Measurements from ENCODE around the gene PDSS2.

The PDSS2 gene, protein sequence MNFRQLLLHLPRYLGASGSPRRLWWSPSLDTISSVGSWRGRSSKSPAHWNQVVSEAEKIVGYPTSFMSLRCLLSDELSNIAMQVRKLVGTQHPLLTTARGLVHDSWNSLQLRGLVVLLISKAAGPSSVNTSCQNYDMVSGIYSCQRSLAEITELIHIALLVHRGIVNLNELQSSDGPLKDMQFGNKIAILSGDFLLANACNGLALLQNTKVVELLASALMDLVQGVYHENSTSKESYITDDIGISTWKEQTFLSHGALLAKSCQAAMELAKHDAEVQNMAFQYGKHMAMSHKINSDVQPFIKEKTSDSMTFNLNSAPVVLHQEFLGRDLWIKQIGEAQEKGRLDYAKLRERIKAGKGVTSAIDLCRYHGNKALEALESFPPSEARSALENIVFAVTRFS

DNA sequence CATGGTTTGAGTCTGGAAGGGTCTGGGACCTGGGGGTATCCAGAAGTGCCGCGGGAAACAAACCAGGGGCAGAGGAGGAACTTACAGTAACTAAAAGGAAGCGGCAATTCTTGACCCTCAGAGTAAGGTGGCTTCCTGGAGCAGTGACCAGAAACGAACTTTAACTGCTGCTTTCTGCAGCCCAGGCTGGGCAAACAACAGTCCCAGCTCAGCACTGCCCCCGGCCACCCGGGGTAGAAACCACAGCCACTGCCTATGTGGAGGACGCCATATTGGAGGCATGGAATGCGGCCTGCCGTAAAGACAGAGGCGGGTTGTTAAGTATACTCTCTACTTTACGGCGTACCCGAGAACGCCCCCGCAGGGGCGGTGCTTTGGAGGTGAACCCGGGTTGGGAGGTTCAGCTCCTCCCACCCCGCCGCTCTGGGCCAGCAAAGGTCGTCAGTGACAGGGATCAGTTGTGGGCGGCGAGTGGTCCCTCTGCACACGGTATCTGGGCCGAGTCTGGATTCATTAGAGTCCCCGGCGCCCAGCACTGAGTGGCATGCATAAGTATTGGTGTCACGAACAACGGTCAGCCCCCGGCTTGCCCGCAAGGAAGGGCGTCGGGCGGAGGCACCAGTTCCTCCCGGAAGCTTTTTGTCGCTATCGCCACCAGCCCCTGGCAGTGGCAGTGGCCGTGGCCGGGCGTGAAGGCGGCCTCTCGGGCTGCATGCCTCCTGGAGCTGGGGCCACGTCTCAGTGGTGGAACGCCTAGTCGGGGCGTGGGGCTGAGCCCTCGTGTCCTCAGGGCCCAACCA is at the start of gene PDSS2:
Gene PDSS2 (minus strand): TSS at position 282 of the 800 bp plus-strand sequence. CDS start 279 bp downstream, at position 3.
- TF ChIP-seq, protein P1, sequence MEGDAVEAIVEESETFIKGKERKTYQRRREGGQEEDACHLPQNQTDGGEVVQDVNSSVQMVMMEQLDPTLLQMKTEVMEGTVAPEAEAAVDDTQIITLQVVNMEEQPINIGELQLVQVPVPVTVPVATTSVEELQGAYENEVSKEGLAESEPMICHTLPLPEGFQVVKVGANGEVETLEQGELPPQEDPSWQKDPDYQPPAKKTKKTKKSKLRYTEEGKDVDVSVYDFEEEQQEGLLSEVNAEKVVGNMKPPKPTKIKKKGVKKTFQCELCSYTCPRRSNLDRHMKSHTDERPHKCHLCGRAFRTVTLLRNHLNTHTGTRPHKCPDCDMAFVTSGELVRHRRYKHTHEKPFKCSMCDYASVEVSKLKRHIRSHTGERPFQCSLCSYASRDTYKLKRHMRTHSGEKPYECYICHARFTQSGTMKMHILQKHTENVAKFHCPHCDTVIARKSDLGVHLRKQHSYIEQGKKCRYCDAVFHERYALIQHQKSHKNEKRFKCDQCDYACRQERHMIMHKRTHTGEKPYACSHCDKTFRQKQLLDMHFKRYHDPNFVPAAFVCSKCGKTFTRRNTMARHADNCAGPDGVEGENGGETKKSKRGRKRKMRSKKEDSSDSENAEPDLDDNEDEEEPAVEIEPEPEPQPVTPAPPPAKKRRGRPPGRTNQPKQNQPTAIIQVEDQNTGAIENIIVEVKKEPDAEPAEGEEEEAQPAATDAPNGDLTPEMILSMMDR (IDR thresholded peaks at IDR 0.05) = peak; percentile 60

DNA sequence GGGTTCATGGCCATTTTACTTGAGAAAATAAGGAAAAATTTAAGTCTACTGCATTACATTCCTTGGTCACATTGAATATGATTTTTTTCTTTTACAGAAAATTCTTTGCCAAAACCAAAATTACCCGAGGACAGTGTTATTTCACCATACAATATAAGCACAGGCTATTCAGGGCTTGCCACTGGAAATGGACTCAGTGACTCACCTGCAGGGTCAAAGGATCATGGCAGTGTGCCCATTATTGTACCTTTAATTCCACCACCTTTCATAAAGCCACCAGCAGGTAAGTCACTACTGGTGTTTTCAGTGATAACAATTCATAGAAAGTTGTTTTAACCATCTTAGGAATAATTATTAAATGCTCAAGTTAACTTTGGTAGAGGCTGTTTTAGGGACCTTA is 46.8 kb upstream of the PDSS2 start:
- TF ChIP-seq, protein P1 (IDR thresholded peaks at IDR 0.05) = no peak

DNA sequence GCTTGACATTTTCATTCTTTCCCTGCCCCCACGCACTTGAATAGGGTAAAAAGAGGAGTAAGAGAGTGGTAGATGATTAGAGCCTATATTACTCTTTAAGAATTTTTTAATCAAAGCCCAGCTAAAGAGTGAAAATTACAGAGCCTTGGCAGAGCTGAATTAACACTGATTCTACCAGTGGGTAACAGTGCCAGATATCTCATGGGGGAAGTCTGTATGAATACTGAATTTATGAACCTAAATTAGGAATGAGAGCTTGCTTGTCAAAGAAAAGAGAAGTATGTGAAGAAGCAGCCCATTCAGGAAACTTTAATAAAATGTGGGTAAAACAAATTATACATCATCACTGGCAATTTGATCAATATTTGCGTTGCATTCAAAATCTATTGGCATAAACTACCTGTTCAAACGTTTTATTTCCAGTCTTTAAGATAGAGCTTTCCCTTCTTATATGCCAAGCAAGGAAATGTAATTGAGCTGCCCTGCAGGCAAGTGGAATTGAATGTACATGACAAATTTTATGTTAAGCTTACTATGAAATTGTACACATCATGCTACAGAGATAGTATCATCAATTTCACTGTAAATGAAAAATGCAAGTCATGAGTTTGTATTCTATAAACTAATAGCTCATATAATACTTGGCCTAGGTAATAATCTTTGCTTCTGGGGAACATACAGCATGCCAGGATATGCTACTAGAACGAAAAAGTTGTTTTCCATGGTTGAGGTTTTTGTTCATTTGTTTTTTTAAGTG is 45.1 kb upstream of the PDSS2 start:
- TF ChIP-seq, protein P1 (IDR thresholded peaks at IDR 0.05) = no peak

DNA sequence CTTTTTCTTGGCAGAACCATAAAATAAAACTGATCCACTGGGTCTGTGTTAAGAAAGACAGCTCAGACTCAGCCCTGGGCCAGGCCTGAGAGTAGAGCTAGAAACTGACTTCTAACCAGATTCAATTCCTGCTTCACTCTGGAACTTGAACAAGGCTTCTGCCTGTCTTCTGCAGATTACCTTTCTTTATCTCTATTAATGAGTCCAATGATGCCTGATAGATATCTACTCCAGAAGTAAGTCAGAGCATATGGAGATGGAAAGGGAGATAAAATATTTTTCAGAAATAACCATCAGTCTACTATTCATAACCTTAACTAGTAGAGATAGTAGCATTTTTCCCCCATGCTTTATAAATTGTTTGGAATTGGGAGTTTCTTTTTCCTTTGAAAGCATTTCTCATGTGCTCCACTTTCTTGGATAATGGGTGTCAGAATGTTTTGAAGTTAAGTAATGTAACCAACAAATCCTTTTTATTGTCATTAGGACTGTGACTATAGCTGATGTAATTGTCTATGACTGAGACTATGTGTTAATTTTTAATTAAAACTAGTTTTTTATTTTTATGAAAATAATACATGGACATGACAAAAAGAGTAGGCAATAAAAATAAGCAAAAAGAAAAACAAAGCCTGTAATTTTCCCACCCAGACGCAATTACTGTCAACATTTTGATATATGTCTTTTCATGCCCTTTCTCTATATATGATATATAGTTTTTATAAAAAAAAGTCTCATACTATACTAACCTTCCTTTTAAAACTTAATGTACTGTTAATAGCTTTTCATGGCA is 37.7 kb upstream of the PDSS2 start:
- TF ChIP-seq, protein P1 (IDR thresholded peaks at IDR 0.05) = no peak

DNA sequence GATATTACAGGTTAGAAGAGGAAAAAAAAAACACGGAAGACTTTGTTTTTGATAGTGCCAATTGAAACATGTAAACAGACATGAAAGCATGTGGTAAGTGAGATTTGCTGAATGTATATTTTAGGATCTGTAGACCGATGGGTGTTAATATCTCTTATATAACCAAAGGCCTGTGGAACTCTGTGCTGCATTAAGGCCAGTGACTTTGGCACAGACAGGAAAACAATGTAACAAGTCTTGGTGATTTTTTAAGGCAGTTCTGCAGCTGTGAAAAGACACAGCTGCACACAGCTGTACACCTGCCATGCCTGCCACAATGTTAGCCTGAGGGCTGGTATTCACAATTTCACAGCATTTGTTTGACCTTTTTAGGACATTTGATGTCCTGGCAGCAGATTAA is 36.6 kb upstream of the PDSS2 start:
- TF ChIP-seq, protein P1 (IDR thresholded peaks at IDR 0.05) = no peak

DNA sequence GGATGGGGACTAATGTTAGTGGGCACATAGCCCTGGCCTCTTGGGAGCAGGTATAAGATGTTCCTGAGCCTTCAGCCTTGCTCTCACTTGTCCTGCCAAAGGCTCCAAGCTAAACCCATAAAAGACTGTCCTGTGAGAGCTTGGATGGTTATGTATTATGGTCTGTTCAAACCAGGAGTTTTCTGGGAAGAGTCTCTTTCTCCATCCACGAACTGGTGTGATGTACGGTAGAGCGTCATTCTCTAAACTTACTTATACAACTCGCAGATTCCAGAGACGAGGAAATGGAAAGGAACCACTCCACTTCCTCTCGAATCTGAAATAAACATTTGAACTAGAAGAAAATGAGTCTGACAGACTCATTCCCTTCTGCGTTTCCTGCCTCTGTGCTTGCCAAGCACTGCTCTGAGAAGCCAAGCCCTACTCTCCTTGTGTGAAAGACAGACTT is 35.9 kb upstream of the PDSS2 start:
- TF ChIP-seq, protein P1 (IDR thresholded peaks at IDR 0.05) = no peak

All from LNCAP (cell line).